ENCODE data around the gene CCR6.

GRCh38 chr6:167120583-167120903, 2.4 kb upstream of the CCR6 start:
- TF ChIP-seq CTCF (IDR thresholded peaks at IDR 0.05; ENCODE audit: low read depth, low read length) (no peak), POLR2A (IDR thresholded peaks at IDR 0.05; ENCODE audit: extremely low read depth, insufficient read length) (no peak), MAX (IDR thresholded peaks at IDR 0.05; ENCODE audit: low read depth, low read length) (no peak), MYC (IDR thresholded peaks at IDR 0.05; ENCODE audit: low read depth, low read length) (no peak)
